Activated T-cell treated with anti-CD3 and anti-CD28 coated beads, Interleukin-2, amount 50 U/mL, for 72 hours (primary cell): ENCODE measurements around the gene RNF150. TPM values are rescaled to one million over a fixed set of nuclear protein-coding genes. Genes with fewer than 3 reads are reported as not detected.

Experiments used
- ATAC-seq, 2 donors: fragments of 150-1000 bp; cut with Tn5 transposase; replicated peaks in 1 of 2; 2 replicates each; pipeline ENCODE4 v1.10.0; 2021; ENCODE audit warnings: moderate library complexity in 2 of 2, mild to moderate bottlenecking in 1 of 2
- DNase-seq, 2 donors: peaks; one replicate each; pipeline ENCODE4 v3.0.0; 2021 to 2022; ENCODE audit warnings: mixed read lengths in 1 of 2
- H3K27ac Mint-ChIP-seq: one replicate; pipeline ENCODE4 v1.8.0; 2022; ENCODE audit warnings: mild to moderate bottlenecking, moderate library complexity, mixed read lengths
- H3K27me3 Mint-ChIP-seq: one replicate; pipeline ENCODE4 v1.8.0; 2022; ENCODE audit warnings: low read depth, mixed read lengths
- H3K36me3 Mint-ChIP-seq, 2 donors: one replicate each; pipeline ENCODE4 v1.8.0; 2022; ENCODE audit warnings: mixed read lengths in 2 of 2, mild to moderate bottlenecking in 1 of 2; ENCODE audit not compliant: insufficient read depth in 2 of 2
- H3K4me1 Mint-ChIP-seq: one replicate; pipeline ENCODE4 v1.8.0; 2022; ENCODE audit warnings: low read depth, mixed read lengths
- H3K4me3 Mint-ChIP-seq, 2 donors: one replicate each; pipeline ENCODE4 v1.8.0; 2022; ENCODE audit warnings: mild to moderate bottlenecking in 2 of 2, mixed read lengths in 2 of 2, moderate library complexity in 2 of 2
- H3K9me3 Mint-ChIP-seq, 2 donors: one replicate each; pipeline ENCODE4 v1.8.0; 2022; ENCODE audit warnings: mixed read lengths in 2 of 2
- total RNA-seq, 2 donors: library from RNA; stranded (reverse); gene quantifications; one replicate each; pipeline ENCODE4 v1.2.3, GENCODE V29; 2022

Gene RNF150
- total RNA-seq, 2 donors from 2014 or later = 0.10 to 0.46 TPM

DNA sequence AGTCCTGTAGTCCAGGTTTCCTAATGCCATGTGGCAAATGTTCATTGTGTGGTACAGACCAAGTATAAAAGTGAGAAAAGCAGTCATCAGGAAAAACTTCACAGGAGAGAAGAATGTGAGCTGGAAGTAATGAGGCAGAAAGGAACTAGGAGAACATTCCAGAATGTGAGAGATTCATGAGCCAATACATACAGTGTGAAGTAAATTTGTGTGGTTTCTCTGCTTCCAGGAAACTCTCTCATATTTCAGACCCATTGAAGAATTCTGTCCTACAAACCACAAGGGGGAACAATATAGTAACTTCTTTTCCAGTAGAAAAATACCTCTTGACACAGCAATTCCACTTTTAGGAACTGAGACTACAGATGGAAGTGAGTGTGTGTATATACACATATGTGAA, 136.5 kb downstream of the RNF150 start:
- Mint-ChIP-seq H3K9me3 (no peaks in the 10 kb centered on the region), H3K27me3 (no peaks in the 10 kb centered on the region), H3K4me1 (no peaks in the 10 kb centered on the region), H3K4me3 (no peak overlapping the region), H3K36me3 (no peaks in the 10 kb centered on the region), H3K27ac (peak overlapping the region; percentile 5)
- ATAC-seq (no peak), DNase-seq (no peak)

DNA sequence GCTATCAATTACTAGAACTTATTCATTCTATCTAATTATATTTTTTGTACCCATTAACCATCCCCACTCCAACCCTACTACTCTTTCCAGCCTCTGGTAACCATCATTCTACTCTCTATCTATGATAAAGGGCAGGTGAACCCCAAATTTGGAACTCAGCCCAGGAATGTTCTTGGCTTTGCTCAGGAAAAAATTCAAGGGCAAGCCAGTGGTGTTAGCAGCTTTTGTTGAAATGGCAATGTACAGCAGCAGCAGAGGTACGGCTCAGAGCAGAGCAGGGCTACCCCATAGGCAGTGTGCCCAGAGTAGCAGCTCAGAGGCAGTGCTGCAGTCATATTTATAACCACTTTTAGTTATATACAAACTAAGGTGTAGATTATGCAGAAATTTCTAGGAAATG, 138.2 kb downstream of the RNF150 start:
- no peak overlapping the region for H3K27ac Mint-ChIP-seq
- no peaks in the 10 kb centered on the region for H3K9me3 Mint-ChIP-seq
- ATAC-seq (no peak), DNase-seq (no peak)
- no peak overlapping the region for H3K4me3 Mint-ChIP-seq
- H3K27me3 Mint-ChIP-seq = no peaks in the 10 kb centered on the region
- H3K36me3 Mint-ChIP-seq = no peaks in the 10 kb centered on the region
- no peaks in the 10 kb centered on the region for H3K4me1 Mint-ChIP-seq

DNA sequence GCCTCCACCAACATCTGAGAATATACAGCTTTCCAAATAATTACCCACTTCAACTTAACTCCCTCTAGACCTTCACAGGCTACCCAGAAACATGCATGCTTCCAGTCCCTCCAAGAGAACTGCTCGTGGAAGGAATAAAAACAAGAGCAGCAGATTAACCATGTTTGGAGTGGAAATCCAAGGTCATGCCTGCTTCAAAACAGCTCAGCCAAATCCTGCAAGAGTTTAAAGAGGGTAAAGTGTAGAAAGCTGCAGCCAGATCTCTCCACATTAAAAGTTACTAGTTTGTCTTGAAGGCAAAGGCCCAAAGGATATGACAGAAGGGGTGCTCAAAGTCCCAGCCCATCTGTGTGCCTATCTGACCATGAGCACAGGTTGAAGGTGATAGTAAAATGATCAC, 139.3 kb downstream of the RNF150 start:
- no peaks in the 10 kb centered on the region for H3K36me3 Mint-ChIP-seq
- no peaks in the 10 kb centered on the region for H3K27me3 Mint-ChIP-seq
- no peak overlapping the region for H3K27ac Mint-ChIP-seq
- H3K4me1 Mint-ChIP-seq = no peaks in the 10 kb centered on the region
- DNase-seq (no peak), ATAC-seq (no peak)
- no peak overlapping the region for H3K4me3 Mint-ChIP-seq
- no peaks in the 10 kb centered on the region for H3K9me3 Mint-ChIP-seq

DNA sequence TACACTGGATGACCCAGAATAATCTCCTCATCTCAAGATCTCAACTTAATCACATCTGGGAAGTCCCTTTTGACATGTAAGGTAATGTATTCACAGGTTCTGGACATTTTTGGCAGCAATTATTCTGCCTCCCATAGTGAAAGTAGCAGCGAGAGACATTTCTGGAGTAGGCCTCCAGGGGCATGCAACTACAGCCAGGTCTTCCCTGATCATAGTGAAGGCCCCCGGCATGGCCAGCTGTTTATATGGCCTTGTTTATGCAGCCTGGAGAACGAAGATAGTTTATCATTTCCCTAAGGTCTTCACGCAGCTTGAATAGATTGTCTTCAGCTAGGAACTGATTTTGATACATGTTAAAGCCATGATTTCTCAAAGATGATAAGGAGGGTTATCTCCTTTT, 139.9 kb downstream of the RNF150 start:
- no peak for ATAC-seq
- Mint-ChIP-seq H3K4me1 (no peaks in the 10 kb centered on the region), H3K36me3 (no peaks in the 10 kb centered on the region), H3K4me3 (no peak overlapping the region), H3K27me3 (no peaks in the 10 kb centered on the region), H3K27ac (no peak overlapping the region), H3K9me3 (no peaks in the 10 kb centered on the region)
- no peak for DNase-seq

DNA sequence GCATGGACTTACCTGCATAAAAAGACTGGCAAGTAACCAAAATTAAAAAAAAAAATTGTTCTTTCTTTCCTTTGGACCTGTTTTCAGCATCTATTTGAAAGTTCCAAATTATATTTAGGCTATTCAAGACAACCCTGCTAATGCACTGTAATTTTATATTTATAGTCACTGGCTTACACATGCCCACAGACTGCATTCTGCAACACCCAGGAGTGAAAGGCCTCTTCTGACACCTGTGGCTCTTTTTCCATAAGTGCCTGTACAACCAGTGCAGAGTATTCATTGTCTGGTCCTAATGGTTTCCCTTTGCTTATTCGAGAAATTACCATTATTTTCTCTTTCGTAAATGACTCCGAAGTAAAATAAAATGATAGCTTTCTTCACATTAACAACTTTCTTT, 143.3 kb downstream of the RNF150 start:
- H3K27ac Mint-ChIP-seq = no peak overlapping the region

DNA sequence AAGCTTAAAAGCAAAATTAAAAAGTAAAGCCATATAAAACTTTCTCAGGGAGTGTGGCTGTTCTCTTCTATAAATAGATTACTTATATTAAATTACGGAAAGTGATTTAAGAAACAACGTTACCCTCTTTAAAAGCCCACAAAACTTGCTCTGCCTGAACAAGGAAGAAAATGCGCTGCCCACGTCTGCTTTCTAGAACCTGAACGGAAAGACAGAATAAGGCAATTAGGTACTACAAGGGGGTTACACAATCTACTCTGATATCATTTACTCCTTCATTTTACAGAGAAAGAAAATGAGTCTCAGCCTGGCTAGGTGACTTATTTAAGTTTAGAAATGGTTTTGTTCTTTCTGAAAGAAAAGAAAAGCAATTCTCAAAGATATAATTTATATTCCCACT, 147.2 kb downstream of the RNF150 start:
- DNase-seq (no peak), ATAC-seq (no peak)
- H3K4me3 Mint-ChIP-seq = no peak overlapping the region
- no peaks in the 10 kb centered on the region for H3K27me3 Mint-ChIP-seq
- no peaks in the 10 kb centered on the region for H3K9me3 Mint-ChIP-seq
- no peak overlapping the region for H3K27ac Mint-ChIP-seq
- no peaks in the 10 kb centered on the region for H3K36me3 Mint-ChIP-seq
- no peaks in the 10 kb centered on the region for H3K4me1 Mint-ChIP-seq

More for the DNA sequence above, 143.3 kb downstream of the RNF150 start:
- H3K9me3 Mint-ChIP-seq = no peaks in the 10 kb centered on the region
- no peaks in the 10 kb centered on the region for H3K27me3 Mint-ChIP-seq
- DNase-seq (no peak), ATAC-seq (no peak)
- H3K4me3 Mint-ChIP-seq = no peak overlapping the region
- H3K4me1 Mint-ChIP-seq = no peaks in the 10 kb centered on the region
- no peaks in the 10 kb centered on the region for H3K36me3 Mint-ChIP-seq

DNA sequence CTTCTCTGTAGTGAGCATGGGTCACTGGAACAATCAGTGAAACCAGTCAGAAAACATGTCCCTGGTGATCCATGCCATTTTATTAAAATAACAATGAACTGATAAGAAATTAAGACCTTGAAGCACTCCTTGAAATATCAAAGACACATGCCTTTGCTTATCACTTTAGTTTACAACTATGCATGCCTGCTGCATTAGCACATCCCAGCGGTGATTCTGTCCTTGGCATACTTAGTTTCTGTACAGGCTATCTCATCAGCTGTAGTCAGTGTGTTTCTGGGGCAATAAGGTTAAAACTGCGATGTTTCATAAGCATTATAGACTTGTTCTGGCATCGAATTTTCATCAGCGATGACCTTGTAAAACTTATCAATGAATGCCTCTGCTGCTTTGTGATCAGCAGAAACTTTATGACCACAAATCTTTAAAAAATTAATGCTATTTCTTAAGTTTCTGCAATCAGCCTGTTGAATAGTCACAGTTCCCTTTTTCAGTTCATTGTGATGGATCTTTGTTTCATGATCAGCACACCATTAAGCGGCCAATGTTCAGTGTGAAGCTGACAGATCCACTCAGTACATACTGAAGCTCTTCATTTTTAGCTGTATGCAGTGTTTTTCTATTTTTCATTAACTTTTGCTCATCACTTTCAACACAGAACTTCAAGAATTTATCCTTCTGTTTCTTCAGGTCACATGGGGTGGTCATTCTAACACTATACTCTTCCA, 150.5 kb downstream of the RNF150 start:
- H3K36me3 Mint-ChIP-seq = no peaks in the 10 kb centered on the region
- no peak overlapping the region for H3K4me3 Mint-ChIP-seq
- H3K27me3 Mint-ChIP-seq = no peaks in the 10 kb centered on the region
- no peaks in the 10 kb centered on the region for H3K9me3 Mint-ChIP-seq
- H3K27ac Mint-ChIP-seq = no peak overlapping the region
- no peaks in the 10 kb centered on the region for H3K4me1 Mint-ChIP-seq
- ATAC-seq (no peak), DNase-seq (no peak)

DNA sequence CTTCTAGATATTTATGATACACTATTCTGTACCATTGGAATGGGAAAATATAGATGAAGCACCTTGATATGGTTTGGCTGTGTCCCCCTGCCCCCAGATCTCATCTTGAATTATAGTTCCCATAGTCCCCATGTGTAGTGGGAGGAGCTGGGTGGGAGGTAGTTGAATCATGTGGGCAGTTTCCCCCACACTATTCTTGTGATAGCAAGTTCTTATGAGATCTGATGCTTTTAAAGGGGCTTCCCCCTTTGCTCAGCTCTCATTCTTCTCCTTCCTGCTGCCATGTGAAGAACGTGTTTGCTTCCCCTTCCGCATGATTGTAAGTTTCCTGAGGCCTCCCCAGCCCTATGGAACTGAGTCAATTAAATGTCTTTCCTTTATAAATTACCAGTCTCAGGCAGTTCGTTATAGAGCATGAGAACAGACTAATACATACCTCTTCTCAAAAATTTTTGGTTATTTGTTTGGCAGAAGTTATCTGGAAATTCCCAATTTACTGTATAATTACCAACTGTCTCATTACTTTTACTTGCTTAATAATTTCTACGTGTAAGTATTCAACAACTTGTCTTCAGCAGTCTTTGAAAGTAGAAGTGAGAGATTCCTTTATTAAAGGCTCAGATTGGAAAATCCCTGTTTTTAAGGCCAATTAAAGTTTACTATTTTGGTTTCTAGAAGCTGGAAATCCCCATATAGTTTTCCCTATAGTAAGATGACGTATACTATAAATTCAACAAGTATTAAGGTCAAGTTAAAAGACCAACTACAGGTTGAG, 152.7 kb downstream of the RNF150 start:
- ATAC-seq = no peak
- peaks cover 7% of the 10 kb centered on the region for H3K27me3 Mint-ChIP-seq

DNA sequence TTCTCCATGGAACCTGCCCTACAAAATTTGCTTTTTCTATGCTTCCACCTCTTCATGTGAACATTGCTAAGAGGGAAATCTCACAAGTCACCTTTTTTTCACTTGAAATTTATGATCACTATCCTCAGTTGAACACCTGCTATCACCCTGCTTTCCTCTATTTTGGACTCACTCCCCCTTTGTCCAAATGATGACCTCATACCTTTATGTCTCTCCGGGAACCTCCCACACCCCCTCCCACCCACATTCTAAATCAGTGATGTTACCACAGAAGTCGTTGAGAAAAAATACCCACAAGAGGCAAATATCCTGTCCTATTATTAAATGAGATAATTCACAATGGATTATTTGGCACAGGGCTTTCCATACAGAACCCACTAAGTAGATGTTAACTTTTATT, 156.5 kb downstream of the RNF150 start:
- ATAC-seq = no peak
- Mint-ChIP-seq H3K27me3 (peaks cover 7% of the 10 kb centered on the region), H3K4me3 (no peak overlapping the region), H3K9me3 (no peaks in the 10 kb centered on the region), H3K4me1 (no peaks in the 10 kb centered on the region), H3K36me3 (no peaks in the 10 kb centered on the region), H3K27ac (no peak overlapping the region)
- DNase-seq = no peak

More for the DNA sequence above, 152.7 kb downstream of the RNF150 start:
- Mint-ChIP-seq H3K27ac (no peak overlapping the region), H3K36me3 (no peaks in the 10 kb centered on the region), H3K4me3 (no peak overlapping the region), H3K9me3 (no peaks in the 10 kb centered on the region), H3K4me1 (no peaks in the 10 kb centered on the region)
- no peak for DNase-seq

DNA sequence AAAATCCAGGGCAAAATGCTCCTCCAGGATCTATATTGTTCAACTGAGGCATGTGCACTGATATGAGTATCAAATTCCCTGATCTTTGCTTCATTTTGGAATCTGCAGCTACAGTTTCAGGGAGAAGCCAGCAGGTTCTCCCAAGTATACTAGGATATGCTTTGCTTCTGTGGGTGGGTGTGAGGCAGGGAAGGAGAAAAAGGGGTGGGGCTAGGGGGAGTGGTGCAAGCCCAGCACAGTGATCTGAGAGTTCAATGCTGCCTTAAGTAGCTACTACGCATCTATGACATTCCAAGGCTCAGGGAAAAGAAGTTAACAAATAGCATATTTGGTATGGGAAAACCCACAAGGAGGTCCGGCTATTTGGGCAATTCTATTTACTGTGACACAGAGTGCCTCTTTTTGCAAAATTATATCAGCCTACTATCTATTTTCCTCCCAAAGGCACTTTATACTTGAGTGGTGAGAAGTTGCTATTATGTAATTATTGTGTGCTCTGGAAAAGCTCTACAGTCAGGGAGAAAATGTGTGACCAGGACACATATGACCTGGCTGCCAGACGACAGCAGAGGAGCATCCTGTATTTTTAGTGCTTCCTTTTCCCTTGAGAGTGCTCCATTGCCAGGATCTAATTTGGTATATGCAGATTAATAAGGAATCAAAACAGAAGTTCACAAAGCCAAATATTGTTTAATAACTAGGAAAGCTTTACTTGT, 162.0 kb downstream of the RNF150 start:
- Mint-ChIP-seq H3K27ac (no peak overlapping the region), H3K27me3 (peaks cover 1% of the 10 kb centered on the region), H3K4me1 (no peaks in the 10 kb centered on the region), H3K9me3 (no peaks in the 10 kb centered on the region), H3K36me3 (no peaks in the 10 kb centered on the region), H3K4me3 (no peak overlapping the region)
- ATAC-seq (no peak), DNase-seq (no peak)

DNA sequence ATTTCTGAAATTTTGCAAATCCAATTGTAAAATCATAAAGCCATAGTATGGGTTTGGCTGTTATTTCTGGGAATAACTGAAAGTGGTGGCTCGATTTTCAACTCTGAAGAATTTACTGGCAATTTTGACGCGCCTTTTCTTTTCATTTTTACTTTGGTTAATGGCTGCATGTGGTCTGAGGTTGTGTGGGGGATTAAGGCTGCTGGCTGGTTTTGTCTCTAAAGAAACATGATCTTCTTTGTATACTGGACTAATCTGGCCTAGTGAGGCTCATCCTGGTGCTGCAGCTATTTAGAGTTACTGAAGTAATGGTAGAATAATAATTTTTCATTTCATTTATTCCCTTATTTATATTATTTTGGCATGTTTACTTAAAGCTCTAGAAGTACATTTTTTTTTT, 164.0 kb downstream of the RNF150 start:
- Mint-ChIP-seq H3K36me3 (no peaks in the 10 kb centered on the region), H3K4me1 (no peaks in the 10 kb centered on the region), H3K9me3 (no peaks in the 10 kb centered on the region), H3K27me3 (no peaks in the 10 kb centered on the region), H3K4me3 (no peak overlapping the region), H3K27ac (no peak overlapping the region)
- DNase-seq (no peak), ATAC-seq (no peak)

DNA sequence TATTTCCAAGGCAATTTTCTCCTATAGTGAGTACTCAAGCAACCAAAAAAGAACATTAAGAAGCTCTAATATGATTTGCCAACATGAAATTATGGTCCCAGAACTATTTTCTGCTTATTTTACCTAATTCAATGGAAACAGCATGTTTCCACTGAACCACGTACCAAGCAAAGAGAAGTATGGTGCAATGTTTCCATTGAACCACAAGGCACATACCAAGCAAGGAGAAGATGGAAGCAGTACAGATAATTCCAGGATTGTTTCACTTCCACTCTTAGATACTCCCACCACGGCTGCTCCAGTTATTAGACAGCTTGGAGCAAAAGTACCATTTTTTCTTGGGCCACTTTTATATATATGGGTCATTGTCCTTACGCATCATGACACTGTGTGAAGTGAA, 164.9 kb downstream of the RNF150 start:
- Mint-ChIP-seq H3K36me3 (no peaks in the 10 kb centered on the region), H3K9me3 (no peaks in the 10 kb centered on the region), H3K4me3 (no peak overlapping the region), H3K4me1 (no peaks in the 10 kb centered on the region), H3K27me3 (no peaks in the 10 kb centered on the region), H3K27ac (no peak overlapping the region)
- DNase-seq = no peak
- ATAC-seq = no peak

DNA sequence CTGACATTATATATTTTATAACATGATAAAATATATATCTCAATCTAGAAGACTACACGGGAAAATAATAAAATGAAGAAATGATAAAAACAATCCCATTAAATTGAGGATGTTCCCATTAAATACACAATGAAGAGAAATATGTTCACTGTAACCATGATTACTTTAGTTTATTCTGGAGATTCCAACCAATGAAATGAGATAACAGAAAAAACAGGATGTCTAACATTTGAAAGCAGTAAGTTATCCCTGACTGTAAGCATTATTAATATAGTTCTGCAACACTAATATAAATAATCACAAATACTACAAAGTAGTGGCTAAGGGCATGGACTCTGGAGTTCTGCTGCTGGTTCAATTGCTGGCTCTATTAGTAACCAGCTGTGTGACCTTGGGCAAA, 169.4 kb downstream of the RNF150 start:
- no peak for ATAC-seq
- peaks cover 0 to 2% of the 10 kb centered on the region in 2 donors for H3K9me3 Mint-ChIP-seq
- H3K4me1 Mint-ChIP-seq = no peaks in the 10 kb centered on the region

More for the DNA sequence above, 169.4 kb downstream of the RNF150 start:
- DNase-seq = no peak
- Mint-ChIP-seq H3K36me3 (no peaks in the 10 kb centered on the region), H3K27me3 (no peaks in the 10 kb centered on the region), H3K27ac (no peak overlapping the region), H3K4me3 (no peak overlapping the region)
